Body of pancreas (tissue), 4 donors: Measurements from ENCODE around the gene SCRT2. TPM values are rescaled to one million over a fixed set of nuclear protein-coding genes. Genes with fewer than 3 reads are reported as not detected.

ENCODE experiments used
- ATAC-seq: fragments of 150-250 bp; one replicate; pipeline ENCODE4 v1.9.1; 2016
- DNase-seq, 4 donors: peaks; one replicate each; pipeline ENCODE4 v3.0.0-alpha.2; 2019
- H3K27ac ChIP-seq, 4 donors: fragments of 200-600 bp; sonication (generic); 1 replicate in 3 of 4; 2 replicates in 1 of 4; pipeline versions ENCODE4 v1.5.1 to v1.6.1; 2016 to 2019; ENCODE audit warnings: mild to moderate bottlenecking in 1 of 4, mixed read lengths in 1 of 4, moderate library complexity in 1 of 4
- H3K27me3 ChIP-seq, 2 donors: fragments of 200-600 bp; sonication (generic); one replicate each; pipeline ENCODE4 v1.6.0; 2016; ENCODE audit warnings: mild to moderate bottlenecking in 1 of 2
- H3K36me3 ChIP-seq, 2 donors: fragments of 200-600 bp; sonication (generic); replicated peaks in 1 of 2; 2 replicates each; pipeline ENCODE4 v1.5.1; 2016; ENCODE audit warnings: low read depth in 2 of 2; ENCODE audit not compliant: insufficient read depth in 1 of 2
- H3K4me1 ChIP-seq: fragments of 200-600 bp; sonication (generic); one replicate; pipeline ENCODE4 v1.6.0; 2016
- H3K4me3 ChIP-seq, 2 donors: fragments of 200-600 bp; sonication (generic); 1 replicate in 1 of 2; 2 replicates in 1 of 2; pipeline ENCODE4 v1.5.1; 2016 to 2019
- H3K9me3 ChIP-seq, 3 donors: fragments of 200-600 bp; sonication (generic); 1 replicate in 2 of 3; 2 replicates in 1 of 3; pipeline ENCODE4 v1.5.1; 2016
- POLR2A ChIP-seq, 3 donors: fragments of 450-650 bp; IDR thresholded peaks; one replicate each; pipeline ENCODE4 v1.6.1; 2016; ENCODE audit warnings: antibody characterized with exemption in 3 of 3, mild to moderate bottlenecking in 2 of 3
- WGBS, 2 donors: methylation state at CpG; one replicate each; pipeline ENCODE4 v1.1.5; 2017; 5-methylcytosine and 5-hydroxymethylcytosine counted together
- intact Hi-C: fragments of 100-400 bp; cut with DNase I; formaldehyde crosslinking; loops from one replicate; pipeline ENCODE4 v1.15.1; 2023
- total RNA-seq, 2 donors: library from RNA; depleted of rRNA; stranded (reverse); fragments of >200 nt; gene quantifications; one replicate each; pipeline ENCODE4 v1.1.0, GENCODE V29; 2016
- TF ChIP-seq, protein P1 (sequence below), 7 experiments: fragments of 450-650 bp in 4 of 7; fragments of 200-600 bp in 3 of 7; sonication (generic) in 3 of 7; IDR thresholded peaks; one replicate each; pipeline ENCODE4 v1.5.1; 2016 to 2019; ENCODE audit warnings: antibody characterized with exemption in 7 of 7

The SCRT2 gene
- total RNA-seq, 2 donors from 2014 or later, result under 0.01 TPM; not detected in 1

DNA sequence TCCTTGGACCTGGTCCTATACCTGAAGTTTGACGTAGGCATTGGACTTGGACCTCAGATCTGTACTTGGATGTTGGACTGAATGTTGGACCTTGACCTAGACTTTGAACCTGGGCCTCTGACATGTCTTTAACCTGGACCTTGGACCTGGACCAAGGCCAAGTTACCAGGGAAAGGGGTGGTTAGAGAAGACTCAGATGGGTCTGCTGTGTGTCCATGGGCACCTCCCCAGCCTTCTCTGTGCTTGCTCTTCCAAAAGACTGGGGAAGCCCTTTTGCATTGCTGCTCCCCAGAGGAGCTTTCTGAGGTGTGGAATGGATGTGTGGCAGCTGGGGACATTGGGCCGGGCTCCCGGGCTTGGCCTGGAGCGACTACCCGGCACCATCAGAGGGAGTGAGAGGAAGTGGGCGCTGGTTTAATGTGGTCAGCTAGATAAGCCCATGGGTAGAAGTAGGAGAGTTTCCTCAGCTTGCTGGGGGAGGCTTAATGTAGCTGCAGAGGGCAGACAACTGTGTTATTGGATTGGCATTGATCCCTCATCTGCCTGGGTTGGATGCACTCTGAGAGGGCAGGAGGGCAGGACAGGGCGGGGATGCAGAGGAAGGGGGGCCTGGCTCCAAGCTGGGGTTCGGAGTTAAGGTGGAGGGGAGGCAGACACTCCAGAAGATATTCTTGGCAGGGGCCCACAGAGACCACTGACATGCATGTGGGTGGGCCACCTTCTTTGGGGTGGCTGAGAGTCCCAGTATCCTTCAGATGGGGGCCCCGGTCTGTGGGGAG, 4.2 kb downstream of the SCRT2 start:
- DNase-seq (no peak), ATAC-seq (no peak)
- TF ChIP-seq, protein P1, sequence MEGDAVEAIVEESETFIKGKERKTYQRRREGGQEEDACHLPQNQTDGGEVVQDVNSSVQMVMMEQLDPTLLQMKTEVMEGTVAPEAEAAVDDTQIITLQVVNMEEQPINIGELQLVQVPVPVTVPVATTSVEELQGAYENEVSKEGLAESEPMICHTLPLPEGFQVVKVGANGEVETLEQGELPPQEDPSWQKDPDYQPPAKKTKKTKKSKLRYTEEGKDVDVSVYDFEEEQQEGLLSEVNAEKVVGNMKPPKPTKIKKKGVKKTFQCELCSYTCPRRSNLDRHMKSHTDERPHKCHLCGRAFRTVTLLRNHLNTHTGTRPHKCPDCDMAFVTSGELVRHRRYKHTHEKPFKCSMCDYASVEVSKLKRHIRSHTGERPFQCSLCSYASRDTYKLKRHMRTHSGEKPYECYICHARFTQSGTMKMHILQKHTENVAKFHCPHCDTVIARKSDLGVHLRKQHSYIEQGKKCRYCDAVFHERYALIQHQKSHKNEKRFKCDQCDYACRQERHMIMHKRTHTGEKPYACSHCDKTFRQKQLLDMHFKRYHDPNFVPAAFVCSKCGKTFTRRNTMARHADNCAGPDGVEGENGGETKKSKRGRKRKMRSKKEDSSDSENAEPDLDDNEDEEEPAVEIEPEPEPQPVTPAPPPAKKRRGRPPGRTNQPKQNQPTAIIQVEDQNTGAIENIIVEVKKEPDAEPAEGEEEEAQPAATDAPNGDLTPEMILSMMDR (IDR thresholded peaks at IDR 0.05), result no peak
- TF ChIP-seq POLR2A (IDR thresholded peaks at IDR 0.05), result no peak
- intact Hi-C loops, result no loop called here
- H3K36me3 ChIP-seq, result no peaks in the 10 kb centered on the region
- H3K4me1 ChIP-seq, result peaks cover 15% of the 10 kb centered on the region
- WGBS, 2 donors, result 51 to 52% methylated on average over 9 of the region's 9 CpGs
- no peak overlapping the region for H3K27ac ChIP-seq
- no peak overlapping the region for H3K4me3 ChIP-seq
- H3K27me3 ChIP-seq, result peaks cover 0 to 26% of the 10 kb centered on the region in 2 donors
- H3K9me3 ChIP-seq, result no peaks in the 10 kb centered on the region

DNA sequence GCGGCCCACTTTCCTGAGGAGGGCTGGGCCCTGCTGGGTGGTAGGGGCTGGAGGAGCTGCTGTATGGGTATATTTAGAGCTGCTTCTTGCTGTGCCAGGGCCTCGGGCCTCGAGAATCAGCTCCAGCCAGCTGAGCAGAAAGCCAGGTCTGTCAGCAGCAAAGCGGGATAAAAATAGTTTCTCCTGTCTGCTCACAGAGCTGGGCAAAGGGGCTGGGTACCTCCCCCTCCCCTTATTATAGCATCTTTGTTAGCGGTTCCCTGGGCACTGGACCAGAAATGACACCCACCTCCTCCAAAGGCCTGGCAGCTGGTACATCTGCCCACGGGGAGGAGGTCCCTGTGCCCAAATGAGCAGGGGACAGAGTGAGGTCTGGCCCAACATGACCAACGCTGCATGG, 6.0 kb downstream of the SCRT2 start:
- no peak for ATAC-seq
- Histone ChIP-seq H3K36me3 (no peaks in the 10 kb centered on the region), H3K4me1 (no peaks in the 10 kb centered on the region), H3K27me3 (peaks cover 0 to 19% of the 10 kb centered on the region in 2 donors), H3K4me3 (no peak overlapping the region), H3K9me3 (no peaks in the 10 kb centered on the region), H3K27ac (no peak overlapping the region)
- intact Hi-C loops, result no loop called here
- no peak for DNase-seq
- 72 to 75% methylated on average over 7 of the region's 7 CpGs for WGBS, 2 donors
- no peak for TF ChIP-seq POLR2A (IDR thresholded peaks at IDR 0.05)
- TF ChIP-seq, protein P1 (IDR thresholded peaks at IDR 0.05), result no peak

DNA sequence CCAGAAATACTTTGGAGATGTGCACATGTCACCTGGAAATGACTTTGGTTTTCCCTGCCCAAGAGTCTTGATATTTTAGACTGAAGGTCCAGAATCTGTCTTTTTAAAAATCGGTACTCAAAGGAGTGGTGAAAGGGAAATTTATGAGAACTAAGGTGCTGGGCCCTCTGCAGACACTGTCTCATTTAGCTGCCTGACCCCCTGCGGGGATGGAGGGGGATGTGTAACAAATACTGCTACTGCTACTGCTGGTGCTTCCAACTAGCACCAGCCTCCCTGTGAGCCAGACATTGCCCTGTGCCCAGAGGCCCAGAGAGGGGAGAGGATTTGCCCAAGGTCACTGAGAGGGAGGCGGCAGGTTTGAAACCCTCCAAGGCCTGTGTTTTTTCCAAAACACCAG, 7.0 kb downstream of the SCRT2 start:
- DNase-seq (no peak), ATAC-seq (no peak)
- Histone ChIP-seq H3K27ac (no peak overlapping the region), H3K4me3 (no peak overlapping the region), H3K36me3 (no peaks in the 10 kb centered on the region), H3K4me1 (peaks cover 2% of the 10 kb centered on the region), H3K9me3 (no peaks in the 10 kb centered on the region), H3K27me3 (peaks cover 0 to 13% of the 10 kb centered on the region in 2 donors)
- intact Hi-C loops, result no loop called here
- WGBS, 2 donors, result 48 to 66% methylated on average over 3 of the region's 3 CpGs
- TF ChIP-seq, protein P1 (IDR thresholded peaks at IDR 0.05), result no peak
- TF ChIP-seq POLR2A (IDR thresholded peaks at IDR 0.05), result no peak

DNA sequence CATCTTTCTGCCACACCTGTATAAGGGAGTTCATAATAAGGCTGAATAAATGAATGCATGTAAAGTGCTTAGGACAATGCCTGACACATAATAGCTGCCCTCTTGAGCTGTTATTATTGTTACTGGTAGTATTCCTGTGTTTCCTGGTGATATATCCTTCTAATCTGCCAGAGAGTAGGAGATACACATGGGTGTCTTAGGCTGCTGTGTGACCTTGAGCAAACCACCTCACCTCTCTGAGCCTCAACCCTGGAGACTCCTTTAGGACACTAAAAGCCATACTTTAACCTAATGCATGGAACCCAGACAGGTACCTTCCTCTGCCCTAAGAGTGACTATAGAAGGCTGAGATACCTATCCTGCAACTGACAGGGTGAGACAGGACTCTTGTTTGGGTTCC, 7.6 kb downstream of the SCRT2 start:
- Histone ChIP-seq H3K27me3 (peaks cover 0 to 14% of the 10 kb centered on the region in 2 donors), H3K4me1 (peaks cover 4% of the 10 kb centered on the region)
- intact Hi-C loops, result no loop called here

More for the DNA sequence above, 7.6 kb downstream of the SCRT2 start:
- Histone ChIP-seq H3K9me3 (no peaks in the 10 kb centered on the region), H3K36me3 (no peaks in the 10 kb centered on the region), H3K4me3 (no peak overlapping the region), H3K27ac (no peak overlapping the region)
- DNase-seq (no peak), ATAC-seq (no peak)
- TF ChIP-seq, protein P1 (IDR thresholded peaks at IDR 0.05), result no peak
- no peak for TF ChIP-seq POLR2A (IDR thresholded peaks at IDR 0.05)
